ENCODE measurements around the gene SMARCAD1. TPM values are rescaled to one million over a fixed set of nuclear protein-coding genes. Genes with fewer than 3 reads are reported as not detected.
A peak's percentile ranks its signal among the peaks of the same experiment; 100 is the strongest.

SMARCAD1 gene
- total RNA-seq, 1 experiment from 2014 or later, result 57.1 TPM

DNA sequence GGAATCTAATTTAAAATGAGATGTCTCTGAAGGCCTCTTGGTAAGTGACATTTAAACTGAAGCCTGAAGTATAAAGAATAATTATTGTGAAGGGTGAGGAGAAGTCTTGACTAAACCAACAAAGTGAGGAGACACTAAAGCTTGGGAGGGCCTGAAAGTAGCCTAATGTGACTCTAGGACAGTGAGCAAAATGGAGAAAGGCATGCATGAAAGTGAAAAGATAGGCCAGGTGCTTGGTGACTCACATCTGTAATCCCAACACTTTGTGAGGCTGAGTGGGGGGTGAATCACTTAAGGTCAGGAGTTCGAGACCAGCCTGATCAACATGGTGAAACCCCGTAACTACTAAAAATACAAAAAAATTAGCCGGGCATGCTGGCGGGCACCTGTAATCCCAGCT, 46.9 kb upstream of the SMARCAD1 start:
- DNase-seq, result no peak
- Mint-ChIP-seq H3K36me3 (ENCODE audit: insufficient read depth in 1 of 3, low read depth in 3 of 3) (peaks cover 2 to 5% (median 3%) of the 10 kb centered on the region in 3 experiments; a peak in 4 of 7 replicates), H3K4me1 (peaks cover 20 to 22% of the 10 kb centered on the region in 2 experiments), H3K4me3 (no peak overlapping the region), H3K27me3 (ENCODE audit: low read depth) (no peaks in the 10 kb centered on the region; the same call in 1 of the 2 replicates), H3K27ac (peak overlapping the region in 2 of 3 experiments; percentile 41 to 65; a peak in 2 of 7 replicates), H3K9me3 (peaks cover 11 to 17% of the 10 kb centered on the region in 2 experiments)
- Histone ChIP-seq H3T11ph (ENCODE audit: low read length) (no peak overlapping the region), H3K23ac (ENCODE audit: insufficient read length, low read depth, low read length) (no peak overlapping the region), H3K4ac (ENCODE audit: low read depth, low read length) (no peak overlapping the region), H2BK20ac (ENCODE audit: low read depth, low read length, poor library complexity, severe bottlenecking) (no peak overlapping the region), H3K18ac (ENCODE audit: insufficient read length, low read depth, low read length) (no peak overlapping the region), H3K27me3 (ENCODE audit: insufficient read depth, low read length) (no peaks in the 10 kb centered on the region; the same call in 1 of the 2 replicates), H3K56ac (ENCODE audit: insufficient read length, low read depth, low read length) (no peak overlapping the region), H3K14ac (ENCODE audit: insufficient read depth, low read length) (no peak overlapping the region), H2BK15ac (ENCODE audit: low read depth, low read length) (no peak overlapping the region), H4K8ac (replicated peaks; ENCODE audit: insufficient read length, low read depth, low read length) (no peak overlapping the region), H2BK5ac (ENCODE audit: insufficient read length, low read length) (no peak overlapping the region), H2BK12ac (ENCODE audit: insufficient read length, low read depth, low read length) (no peak overlapping the region), H4K91ac (ENCODE audit: insufficient read length, low read depth, low read length) (no peak overlapping the region), H3K4me1 (ENCODE audit: insufficient read depth, low read length) (no peaks in the 10 kb centered on the region; the same call in 1 of the 2 replicates), H3K23me2 (ENCODE audit: insufficient read length, low read depth, low read length, poor library complexity, severe bottlenecking) (no peaks in the 10 kb centered on the region), H3K4me2 (ENCODE audit: insufficient read depth, insufficient read length, low read length) (no peak overlapping the region), H3K9me3 (ENCODE audit: control insufficient read depth, low read depth, low read length) (no peaks in the 10 kb centered on the region), H4K20me1 (ENCODE audit: control insufficient read depth, insufficient read depth, insufficient read length) (no peaks in the 10 kb centered on the region), H3K79me2 (ENCODE audit: insufficient read depth, low read length) (no peaks in the 10 kb centered on the region), H4K5ac (ENCODE audit: insufficient read length, low read depth, low read length) (no peak overlapping the region), H2AFZ (ENCODE audit: low read length) (no peak overlapping the region), H3K79me1 (ENCODE audit: insufficient read depth, low read depth, low read length, poor library complexity, severe bottlenecking) (no peaks in the 10 kb centered on the region), H2BK120ac (ENCODE audit: low read depth, low read length, poor library complexity, severe bottlenecking) (no peak overlapping the region), H3K9ac (ENCODE audit: extremely low read depth, insufficient read length, low read length) (no peak overlapping the region), H3K27ac (ENCODE audit: insufficient read length, low read depth, low read length) (no peak overlapping the region), H2AK5ac (ENCODE audit: insufficient read length, low read length) (no peak overlapping the region)
- no CpG with 5 or more reads among the region's 4 CpGs for WGBS (ENCODE audit: extremely low coverage, insufficient read length, low lambda C conversion rate)
- TF ChIP-seq, protein P1, sequence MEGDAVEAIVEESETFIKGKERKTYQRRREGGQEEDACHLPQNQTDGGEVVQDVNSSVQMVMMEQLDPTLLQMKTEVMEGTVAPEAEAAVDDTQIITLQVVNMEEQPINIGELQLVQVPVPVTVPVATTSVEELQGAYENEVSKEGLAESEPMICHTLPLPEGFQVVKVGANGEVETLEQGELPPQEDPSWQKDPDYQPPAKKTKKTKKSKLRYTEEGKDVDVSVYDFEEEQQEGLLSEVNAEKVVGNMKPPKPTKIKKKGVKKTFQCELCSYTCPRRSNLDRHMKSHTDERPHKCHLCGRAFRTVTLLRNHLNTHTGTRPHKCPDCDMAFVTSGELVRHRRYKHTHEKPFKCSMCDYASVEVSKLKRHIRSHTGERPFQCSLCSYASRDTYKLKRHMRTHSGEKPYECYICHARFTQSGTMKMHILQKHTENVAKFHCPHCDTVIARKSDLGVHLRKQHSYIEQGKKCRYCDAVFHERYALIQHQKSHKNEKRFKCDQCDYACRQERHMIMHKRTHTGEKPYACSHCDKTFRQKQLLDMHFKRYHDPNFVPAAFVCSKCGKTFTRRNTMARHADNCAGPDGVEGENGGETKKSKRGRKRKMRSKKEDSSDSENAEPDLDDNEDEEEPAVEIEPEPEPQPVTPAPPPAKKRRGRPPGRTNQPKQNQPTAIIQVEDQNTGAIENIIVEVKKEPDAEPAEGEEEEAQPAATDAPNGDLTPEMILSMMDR (conservative IDR thresholded peaks at IDR 0.05), result no peak
